GM12874 (cell line): Measurements from ENCODE around the gene DPH1.

Experiments used
- TF ChIP-seq, protein P1 (sequence below): IDR thresholded peaks from 2 replicates; pipeline ENCODE4 v1.5.1; 2011; ENCODE audit warnings: low read depth, mild to moderate bottlenecking, control low read depth, low read length, moderate library complexity; ENCODE audit not compliant: insufficient read depth

Gene DPH1

GRCh38 chr17:2064980-2065785, 35.2 kb downstream of the DPH1 start:
- TF ChIP-seq, protein P1, sequence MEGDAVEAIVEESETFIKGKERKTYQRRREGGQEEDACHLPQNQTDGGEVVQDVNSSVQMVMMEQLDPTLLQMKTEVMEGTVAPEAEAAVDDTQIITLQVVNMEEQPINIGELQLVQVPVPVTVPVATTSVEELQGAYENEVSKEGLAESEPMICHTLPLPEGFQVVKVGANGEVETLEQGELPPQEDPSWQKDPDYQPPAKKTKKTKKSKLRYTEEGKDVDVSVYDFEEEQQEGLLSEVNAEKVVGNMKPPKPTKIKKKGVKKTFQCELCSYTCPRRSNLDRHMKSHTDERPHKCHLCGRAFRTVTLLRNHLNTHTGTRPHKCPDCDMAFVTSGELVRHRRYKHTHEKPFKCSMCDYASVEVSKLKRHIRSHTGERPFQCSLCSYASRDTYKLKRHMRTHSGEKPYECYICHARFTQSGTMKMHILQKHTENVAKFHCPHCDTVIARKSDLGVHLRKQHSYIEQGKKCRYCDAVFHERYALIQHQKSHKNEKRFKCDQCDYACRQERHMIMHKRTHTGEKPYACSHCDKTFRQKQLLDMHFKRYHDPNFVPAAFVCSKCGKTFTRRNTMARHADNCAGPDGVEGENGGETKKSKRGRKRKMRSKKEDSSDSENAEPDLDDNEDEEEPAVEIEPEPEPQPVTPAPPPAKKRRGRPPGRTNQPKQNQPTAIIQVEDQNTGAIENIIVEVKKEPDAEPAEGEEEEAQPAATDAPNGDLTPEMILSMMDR, result peak; percentile 80

- TF ChIP-seq, protein P1, result no peak
Observed at GRCh38 chr17:2065949-2066400, 36.0 kb downstream of the DPH1 start.

GRCh38 chr17:2067048-2067561, 37.2 kb downstream of the DPH1 start:
- TF ChIP-seq, protein P1, result no peak

- TF ChIP-seq, protein P1, result no peak
Observed at GRCh38 chr17:2067608-2068024, 37.7 kb downstream of the DPH1 start.

- TF ChIP-seq, protein P1, result no peak
Observed at GRCh38 chr17:2068031-2068518, 38.1 kb downstream of the DPH1 start.

DNA sequence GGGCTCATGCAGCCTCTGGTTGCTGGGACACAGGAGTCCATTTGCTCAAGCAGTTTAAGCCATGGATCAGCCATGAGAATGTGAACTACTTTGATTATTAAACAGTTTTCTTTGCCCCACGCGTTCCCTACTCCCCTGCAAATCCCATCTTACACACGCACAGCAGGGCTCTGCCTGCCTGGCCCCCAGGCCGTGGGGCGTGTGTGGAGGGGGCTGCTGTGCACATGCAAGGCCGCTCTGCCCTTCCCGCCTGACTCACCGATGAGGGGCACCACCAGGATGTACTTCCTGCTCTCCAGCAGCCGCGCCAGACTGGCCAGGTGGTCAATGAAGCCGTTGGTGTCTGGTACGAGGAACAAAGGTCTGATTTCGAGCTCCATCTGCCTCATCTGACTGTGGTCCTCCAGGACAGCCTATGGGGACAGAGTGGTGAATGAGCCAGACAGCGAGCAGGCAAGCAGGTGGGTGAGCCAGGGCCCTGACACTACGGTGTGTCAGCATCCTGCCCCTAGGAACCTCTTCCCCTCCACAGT, 38.6 kb downstream of the DPH1 start:
- TF ChIP-seq, protein P1, result no peak

- TF ChIP-seq, protein P1, result peak; percentile 23; the same call in 1 of the 2 replicates
Observed at GRCh38 chr17:2070241-2071023, 40.5 kb downstream of the DPH1 start.
